GM19025 (cell line): Measurements from ENCODE around the gene TBC1D10B.
"Not testable (repeated sequence)": the region's sequence is repeated elsewhere in the genome, so short reads cannot be mapped to it uniquely, and the experiment has no call there.

Source experiments
- ATAC-seq: cut with Tn5 transposase; IDR thresholded peaks from one replicate; pipeline ENCODE4 v1.9.1; 2021; ENCODE audit warnings: mild to moderate bottlenecking, low read depth, moderate library complexity; ENCODE audit not compliant: unreplicated experiment

TBC1D10B gene

DNA sequence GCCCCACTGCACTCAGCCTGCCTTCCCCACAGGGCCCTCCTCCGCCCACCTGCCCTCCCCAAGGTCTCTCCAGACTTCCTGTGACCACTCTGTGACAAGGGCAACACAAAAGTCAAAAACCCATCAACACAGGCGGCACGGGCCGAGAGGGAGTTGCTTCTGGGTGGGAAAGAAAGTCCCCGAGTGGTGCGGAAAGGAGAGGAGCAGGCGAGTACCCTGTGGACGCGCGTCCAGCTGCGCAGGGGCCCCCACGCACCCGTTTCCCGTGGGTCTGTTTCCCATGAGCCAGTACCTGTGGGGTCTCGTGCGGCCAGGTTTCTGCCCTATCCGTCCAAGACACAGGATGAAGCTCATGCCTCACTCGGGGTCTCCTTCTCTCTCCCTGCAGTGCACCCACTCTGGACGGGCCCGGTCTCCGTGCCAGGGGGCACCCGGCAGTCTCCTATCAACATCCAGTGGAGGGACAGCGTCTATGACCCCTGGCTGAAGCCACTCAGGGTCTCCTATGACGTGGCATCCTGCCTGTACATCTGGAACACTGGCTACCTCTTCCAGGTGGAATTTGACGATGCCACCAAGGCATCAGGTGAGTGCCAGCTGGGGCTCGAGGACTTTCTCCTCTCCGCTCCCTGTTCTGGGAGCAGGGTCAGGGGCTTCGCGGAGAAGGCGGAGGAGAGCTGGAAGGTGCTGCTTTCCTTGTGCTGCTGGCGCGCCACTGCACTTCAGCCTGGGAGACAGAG, 27.4 kb downstream of the TBC1D10B start:
- no peak for ATAC-seq

DNA sequence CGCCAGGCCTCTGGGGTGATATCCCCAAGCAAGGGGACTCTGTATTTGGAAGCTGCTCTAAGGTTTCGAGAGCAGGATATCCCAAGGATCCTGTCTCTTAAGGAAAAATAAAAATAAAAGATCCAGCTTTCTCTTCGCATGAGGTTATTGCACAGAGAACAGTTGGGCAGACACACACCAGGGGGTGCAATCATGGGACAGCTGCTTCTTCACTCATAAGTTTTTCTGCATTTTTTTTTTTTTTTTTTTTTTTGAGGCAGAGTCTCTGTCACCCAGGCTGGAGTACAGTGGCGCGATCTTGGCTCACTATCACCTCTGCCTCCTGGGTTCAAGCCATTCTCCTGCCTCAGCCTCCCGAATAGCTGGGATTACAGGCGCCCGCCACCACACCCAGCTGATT, 28.3 kb downstream of the TBC1D10B start:
- not testable (repeated sequence) for ATAC-seq

DNA sequence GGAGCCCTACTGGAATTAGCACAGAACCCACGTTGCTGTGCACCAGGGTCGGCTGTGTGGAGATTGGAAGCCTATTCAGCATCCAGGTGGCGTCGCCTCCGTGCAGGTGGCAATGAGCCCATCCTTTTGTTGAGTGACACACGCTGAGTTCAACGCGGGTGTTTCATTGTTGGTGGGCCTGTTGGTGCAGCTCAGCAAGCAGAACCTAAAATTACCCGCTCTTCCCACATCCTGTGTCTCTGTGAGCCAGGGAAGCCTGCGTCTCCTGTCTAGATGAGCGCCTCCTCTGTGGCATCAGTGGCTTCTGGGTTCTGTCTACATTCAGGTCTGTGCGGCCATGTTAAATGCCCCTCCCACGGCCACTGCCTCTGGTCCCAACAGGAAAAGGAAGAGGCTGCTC, 29.7 kb downstream of the TBC1D10B start:
- no peak for ATAC-seq

DNA sequence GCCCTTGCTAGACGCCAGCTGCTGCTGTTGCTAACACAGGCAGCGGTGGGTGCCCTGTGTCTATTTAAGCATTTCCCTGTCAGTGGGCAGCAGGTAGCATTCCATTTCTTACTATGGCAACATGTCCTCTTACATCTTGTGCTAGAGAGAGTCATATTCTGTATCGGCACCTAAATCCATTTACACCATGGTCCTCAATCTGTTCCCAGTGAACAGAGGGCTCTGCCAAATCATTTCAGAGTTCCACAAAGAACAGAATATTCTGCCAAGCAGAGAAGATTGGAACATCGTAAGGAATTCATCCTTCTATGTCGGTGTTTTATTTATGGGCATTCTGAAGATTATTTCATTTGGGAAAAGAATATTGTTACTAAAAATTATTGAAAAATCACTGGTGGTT, 31.6 kb downstream of the TBC1D10B start:
- ATAC-seq, result not testable (repeated sequence)

DNA sequence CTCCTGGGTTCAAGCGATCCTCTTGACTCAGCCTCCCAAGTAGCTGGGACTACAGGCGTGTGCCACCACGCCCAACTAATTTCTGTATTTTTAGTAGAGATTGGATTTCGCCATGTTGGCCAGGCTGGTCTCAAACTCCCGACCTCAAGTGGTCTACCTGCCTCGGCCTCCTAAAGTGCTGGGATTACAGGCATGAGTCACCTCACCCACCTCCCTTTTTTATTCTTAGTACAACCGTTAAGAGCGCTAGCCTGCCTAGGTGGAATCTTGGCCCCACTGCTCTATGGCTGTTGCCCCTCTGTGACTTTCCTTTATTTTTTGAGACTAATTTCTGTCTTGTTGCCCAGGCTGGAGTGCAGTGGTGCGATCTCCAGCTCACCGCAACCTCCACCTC, 32.3 kb downstream of the TBC1D10B start:
- not testable (repeated sequence) for ATAC-seq

DNA sequence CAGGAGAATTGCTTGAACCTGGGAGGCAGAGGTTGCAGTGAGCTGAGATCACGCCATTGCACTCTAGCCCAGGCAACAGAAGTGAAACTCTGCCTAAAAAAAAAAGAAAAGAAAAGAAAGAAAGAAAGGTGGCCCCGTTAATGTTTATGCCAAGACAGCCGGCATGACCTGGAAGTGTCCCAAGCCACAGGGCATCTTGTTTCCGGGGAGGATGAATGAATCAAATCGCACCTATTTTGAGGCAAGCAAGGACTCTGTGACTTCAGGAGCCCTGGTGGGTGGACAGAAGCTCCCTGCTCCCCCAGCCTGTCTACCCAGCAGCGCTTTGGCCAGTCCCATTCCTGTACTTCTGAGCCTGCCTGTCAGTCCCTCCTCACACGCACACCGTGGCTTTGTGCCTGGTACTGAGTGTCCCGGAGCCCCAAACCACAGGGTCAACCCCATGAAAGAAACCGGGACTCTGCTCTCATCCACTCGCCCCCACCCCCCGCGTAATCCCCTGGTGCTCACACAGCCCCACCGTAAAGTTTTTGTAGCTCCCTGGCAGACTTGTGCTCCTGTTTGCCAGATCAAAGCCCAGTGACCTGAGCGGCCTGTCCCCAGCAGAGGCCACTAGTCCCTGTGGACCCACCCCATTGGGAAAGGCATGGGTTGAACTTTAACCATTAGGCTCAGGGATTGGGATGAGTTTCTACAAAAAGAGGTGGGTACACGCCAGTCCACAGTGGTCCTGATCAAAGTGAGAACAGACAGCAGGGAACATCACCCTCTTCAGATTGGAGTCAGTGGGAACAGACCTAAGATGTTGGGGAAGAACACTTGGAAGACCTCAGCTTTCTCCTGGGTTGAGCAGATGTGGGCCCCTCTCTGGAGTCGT, 34.5 kb downstream of the TBC1D10B start:
- peak; percentile 1 for ATAC-seq

DNA sequence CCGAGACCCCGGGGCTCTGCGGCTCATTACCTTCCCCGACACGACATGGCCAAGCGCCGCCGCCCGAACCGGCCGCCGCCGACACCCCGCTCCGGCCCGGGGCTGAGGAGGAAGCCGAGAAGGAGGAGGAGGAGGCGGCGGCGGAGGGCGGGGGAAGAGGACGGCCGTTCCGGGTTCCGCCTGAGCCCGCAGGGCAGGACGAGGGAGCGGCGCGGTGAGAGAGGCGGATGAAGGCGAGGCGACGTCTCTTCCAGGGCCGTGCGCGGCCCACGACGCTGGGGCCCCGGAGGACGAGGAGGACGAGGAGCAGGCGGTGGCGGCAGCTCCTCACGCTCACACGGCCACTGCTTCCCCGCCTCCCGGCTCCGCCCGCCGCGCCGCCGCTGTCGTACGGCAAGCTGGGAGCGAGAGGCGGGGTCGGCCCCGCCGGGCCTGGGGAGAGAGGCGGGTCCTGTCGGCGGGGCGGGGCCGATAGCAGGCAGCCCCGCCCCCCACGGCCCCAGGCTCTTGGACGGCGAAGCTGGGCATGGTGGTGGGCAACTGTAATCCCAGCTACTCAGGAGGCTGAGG, 35.2 kb downstream of the TBC1D10B start:
- ATAC-seq, result peak; percentile 58

DNA sequence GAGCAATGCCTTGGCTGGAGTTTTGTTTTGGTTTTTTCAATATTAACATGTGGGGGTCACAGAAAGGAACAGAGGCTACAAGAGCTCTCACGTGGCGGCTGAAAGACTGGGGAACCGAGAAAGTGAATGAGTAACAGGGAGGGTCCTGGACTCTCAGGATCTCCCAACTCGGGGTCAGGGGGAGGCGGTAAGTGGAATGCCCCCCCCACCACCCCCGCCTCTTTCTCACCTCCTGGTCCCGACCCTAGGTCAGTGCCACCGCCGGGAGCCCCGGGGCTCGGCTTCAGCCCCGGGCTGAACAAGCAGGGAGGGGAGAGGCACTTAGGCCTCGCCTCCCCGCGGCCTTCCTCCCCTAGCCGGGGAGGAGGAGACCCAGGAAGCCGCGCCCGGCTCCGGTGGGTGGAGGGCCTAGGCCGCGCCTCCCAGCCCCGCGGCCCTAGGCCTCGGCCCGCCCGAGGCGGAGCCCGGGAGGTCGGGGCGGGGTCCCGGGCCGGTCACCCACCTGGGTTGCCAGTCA, 35.8 kb downstream of the TBC1D10B start:
- ATAC-seq, result peak; percentile 89

DNA sequence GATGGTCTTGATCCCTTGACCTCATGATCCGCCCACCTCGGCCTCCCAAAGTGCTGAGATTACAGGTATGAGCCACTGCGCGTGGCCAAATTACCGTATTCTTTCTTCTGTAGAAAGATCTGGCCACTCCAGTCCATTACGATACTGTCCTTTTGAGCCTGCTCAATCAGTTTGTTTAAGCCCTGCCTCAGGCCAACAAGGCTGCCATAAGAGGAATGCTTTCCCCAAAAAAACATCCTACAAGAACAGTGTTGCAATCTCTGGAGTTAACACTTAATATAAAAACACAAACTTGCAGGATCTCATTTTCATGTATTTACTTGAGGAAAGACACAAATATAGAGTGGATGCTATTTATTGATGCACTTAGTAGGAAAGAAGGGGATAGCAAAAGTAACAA, 46.1 kb downstream of the TBC1D10B start:
- not testable (repeated sequence) for ATAC-seq

DNA sequence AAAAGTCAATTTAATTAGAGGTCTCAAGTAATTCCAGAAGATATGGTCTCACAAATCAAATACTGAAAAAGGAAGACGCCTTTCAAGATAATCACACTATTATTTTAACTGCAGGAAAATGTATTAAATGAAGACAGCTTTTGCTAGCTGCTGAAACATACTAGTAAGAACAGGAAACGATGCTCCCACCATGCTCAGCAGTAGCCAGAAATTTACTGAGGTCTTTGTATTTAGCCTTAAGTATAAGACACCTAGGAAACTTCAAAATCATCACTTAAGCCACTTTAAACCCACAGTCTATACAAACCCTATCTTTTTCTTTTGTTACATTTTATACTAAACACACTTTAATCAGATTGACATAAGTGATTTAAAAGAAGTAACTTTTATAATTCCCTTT, 51.6 kb downstream of the TBC1D10B start:
- ATAC-seq, result not testable (repeated sequence)

DNA sequence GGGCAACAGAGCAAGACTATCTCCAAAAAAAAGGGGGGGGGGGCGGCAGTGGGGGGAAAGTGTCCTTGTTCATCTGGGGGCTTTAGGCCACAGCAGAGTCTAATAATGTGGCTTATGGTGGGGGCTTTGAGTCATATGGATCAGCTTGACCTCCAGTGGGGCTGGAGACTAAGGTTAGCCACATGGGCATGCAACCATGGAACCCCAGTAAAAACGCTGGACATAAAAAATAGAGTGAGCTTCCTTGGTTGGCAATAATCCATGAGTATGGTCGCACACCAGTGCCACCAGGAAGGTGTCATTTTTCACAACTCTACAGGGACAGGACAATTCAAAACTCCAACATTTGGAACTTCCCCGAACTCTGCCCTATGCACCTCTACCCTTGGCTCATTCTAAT, 59.4 kb downstream of the TBC1D10B start:
- not testable (repeated sequence) for ATAC-seq

DNA sequence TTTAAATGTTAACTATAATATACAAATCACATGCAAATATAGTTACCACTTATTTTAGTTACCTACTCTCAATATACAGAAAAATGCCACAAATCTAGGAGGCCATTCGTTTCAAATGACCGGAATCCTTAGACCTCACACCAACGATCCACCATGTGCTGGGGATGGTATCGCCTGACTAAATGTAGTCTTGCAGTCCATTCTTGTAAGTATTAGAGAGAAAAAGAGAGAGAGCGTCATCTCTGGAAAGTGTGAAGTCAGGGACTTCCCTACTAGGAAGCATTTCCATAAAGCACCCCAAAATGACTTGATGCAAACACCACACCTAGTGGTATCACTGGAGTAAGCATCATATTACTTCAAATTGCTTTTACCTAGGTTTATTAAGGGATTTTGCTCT, 61.0 kb downstream of the TBC1D10B start:
- ATAC-seq, result not testable (repeated sequence)
